ENCODE measurements around the gene KRTAP4-6.

DNA sequence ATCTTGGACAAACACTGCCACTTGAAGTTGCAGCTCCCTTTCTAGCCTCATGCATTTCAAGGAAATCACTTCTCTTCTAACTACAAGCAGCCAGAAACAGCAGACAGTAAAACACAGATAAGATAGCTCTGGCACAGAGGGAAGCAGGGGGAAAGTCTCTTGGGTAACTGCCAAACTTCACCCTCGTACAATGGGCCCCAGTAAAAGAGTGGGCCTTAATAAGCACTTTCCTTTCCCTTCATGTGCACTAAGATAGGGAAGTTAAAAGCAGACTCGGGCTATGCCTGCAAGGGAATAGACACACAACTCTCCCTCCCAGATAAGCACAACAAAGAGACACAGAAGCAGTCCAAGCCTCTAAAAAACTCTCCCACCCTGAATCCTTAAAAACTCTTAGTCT, 13.5 kb upstream of the KRTAP4-6 start:
- TF ChIP-seq, protein P1, sequence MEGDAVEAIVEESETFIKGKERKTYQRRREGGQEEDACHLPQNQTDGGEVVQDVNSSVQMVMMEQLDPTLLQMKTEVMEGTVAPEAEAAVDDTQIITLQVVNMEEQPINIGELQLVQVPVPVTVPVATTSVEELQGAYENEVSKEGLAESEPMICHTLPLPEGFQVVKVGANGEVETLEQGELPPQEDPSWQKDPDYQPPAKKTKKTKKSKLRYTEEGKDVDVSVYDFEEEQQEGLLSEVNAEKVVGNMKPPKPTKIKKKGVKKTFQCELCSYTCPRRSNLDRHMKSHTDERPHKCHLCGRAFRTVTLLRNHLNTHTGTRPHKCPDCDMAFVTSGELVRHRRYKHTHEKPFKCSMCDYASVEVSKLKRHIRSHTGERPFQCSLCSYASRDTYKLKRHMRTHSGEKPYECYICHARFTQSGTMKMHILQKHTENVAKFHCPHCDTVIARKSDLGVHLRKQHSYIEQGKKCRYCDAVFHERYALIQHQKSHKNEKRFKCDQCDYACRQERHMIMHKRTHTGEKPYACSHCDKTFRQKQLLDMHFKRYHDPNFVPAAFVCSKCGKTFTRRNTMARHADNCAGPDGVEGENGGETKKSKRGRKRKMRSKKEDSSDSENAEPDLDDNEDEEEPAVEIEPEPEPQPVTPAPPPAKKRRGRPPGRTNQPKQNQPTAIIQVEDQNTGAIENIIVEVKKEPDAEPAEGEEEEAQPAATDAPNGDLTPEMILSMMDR (IDR thresholded peaks at IDR 0.05): no peak
- no peak for TF ChIP-seq EP300 (IDR thresholded peaks at IDR 0.05)

Measured in ovary (tissue), 3 donors.